SK-N-SH (cell line): ENCODE data around the gene SLC35A2.

ENCODE experiments used
- EZH2phosphoT487 ChIP-seq: fragments of 200-600 bp; sonication (generic); IDR thresholded peaks from 2 replicates; pipeline ENCODE4 v1.6.1; 2017; ENCODE audit warnings: low read depth, mixed run types, mild to moderate bottlenecking, antibody characterized with exemption, moderate library complexity, borderline replicate concordance
- RAD21 ChIP-seq: IDR thresholded peaks from 2 replicates; pipeline ENCODE4 v1.6.1; 2012; ENCODE audit warnings: mild to moderate bottlenecking, low read length
- SMC3 ChIP-seq: IDR thresholded peaks from 2 replicates; pipeline ENCODE4 v1.6.1; 2012; ENCODE audit warnings: low read depth, low read length, improper control_type of control experiment
- TAF1 ChIP-seq: IDR thresholded peaks from 2 replicates; pipeline ENCODE4 v1.6.1; 2012; ENCODE audit warnings: low read depth, mild to moderate bottlenecking, low read length, moderate library complexity, borderline replicate concordance
- TF ChIP-seq, protein P1 (sequence below): fragments of 200-600 bp; sonication (generic); IDR thresholded peaks from 2 replicates; pipeline ENCODE4 v1.6.1; 2017; ENCODE audit warnings: antibody characterized with exemption, mild to moderate bottlenecking, moderate library complexity
- TF ChIP-seq, protein P2 (sequence below): IDR thresholded peaks from 2 replicates; pipeline ENCODE4; 2012
- TF ChIP-seq, protein P3 (sequence below): IDR thresholded peaks from 2 replicates; pipeline ENCODE4 v1.4.0; 2012; ENCODE audit warnings: low read depth, borderline replicate concordance

DNA sequence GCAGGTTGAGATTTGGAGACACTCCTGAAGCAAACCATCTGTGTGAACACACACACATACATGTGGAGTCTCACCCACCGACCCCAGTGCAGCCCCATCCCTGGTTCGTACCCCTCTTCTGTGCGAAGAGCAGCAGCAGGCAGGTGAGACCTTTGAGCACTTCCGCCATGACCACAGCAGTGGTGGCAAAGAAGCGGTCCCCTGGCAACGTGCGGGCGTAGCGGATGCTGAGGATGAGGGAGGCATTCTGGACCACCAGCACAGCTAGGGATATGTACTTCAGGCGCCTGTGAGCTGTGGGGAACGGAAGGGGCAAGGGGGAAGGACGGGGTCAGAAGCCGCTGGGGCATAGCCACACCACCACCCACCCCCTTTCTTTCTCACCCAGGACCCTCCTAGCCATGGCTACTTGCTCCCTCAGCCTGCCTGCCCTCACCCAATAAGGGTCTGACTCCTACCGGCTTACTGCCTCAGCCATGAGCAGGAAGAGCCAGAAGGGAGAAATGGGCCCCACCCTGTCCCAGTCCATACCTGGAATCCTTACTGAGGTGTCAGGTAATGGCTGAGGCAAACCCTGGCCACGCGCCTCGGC is 1.6 kb downstream of the SLC35A2 start:
- TF ChIP-seq TAF1 = no peak
- TF ChIP-seq, protein P1, sequence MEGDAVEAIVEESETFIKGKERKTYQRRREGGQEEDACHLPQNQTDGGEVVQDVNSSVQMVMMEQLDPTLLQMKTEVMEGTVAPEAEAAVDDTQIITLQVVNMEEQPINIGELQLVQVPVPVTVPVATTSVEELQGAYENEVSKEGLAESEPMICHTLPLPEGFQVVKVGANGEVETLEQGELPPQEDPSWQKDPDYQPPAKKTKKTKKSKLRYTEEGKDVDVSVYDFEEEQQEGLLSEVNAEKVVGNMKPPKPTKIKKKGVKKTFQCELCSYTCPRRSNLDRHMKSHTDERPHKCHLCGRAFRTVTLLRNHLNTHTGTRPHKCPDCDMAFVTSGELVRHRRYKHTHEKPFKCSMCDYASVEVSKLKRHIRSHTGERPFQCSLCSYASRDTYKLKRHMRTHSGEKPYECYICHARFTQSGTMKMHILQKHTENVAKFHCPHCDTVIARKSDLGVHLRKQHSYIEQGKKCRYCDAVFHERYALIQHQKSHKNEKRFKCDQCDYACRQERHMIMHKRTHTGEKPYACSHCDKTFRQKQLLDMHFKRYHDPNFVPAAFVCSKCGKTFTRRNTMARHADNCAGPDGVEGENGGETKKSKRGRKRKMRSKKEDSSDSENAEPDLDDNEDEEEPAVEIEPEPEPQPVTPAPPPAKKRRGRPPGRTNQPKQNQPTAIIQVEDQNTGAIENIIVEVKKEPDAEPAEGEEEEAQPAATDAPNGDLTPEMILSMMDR = no peak
- TF ChIP-seq, protein P2, sequence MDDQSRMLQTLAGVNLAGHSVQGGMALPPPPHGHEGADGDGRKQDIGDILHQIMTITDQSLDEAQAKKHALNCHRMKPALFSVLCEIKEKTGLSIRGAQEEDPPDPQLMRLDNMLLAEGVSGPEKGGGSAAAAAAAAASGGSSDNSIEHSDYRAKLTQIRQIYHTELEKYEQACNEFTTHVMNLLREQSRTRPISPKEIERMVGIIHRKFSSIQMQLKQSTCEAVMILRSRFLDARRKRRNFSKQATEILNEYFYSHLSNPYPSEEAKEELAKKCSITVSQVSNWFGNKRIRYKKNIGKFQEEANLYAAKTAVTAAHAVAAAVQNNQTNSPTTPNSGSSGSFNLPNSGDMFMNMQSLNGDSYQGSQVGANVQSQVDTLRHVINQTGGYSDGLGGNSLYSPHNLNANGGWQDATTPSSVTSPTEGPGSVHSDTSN = no peak
- TF ChIP-seq, protein P3, sequence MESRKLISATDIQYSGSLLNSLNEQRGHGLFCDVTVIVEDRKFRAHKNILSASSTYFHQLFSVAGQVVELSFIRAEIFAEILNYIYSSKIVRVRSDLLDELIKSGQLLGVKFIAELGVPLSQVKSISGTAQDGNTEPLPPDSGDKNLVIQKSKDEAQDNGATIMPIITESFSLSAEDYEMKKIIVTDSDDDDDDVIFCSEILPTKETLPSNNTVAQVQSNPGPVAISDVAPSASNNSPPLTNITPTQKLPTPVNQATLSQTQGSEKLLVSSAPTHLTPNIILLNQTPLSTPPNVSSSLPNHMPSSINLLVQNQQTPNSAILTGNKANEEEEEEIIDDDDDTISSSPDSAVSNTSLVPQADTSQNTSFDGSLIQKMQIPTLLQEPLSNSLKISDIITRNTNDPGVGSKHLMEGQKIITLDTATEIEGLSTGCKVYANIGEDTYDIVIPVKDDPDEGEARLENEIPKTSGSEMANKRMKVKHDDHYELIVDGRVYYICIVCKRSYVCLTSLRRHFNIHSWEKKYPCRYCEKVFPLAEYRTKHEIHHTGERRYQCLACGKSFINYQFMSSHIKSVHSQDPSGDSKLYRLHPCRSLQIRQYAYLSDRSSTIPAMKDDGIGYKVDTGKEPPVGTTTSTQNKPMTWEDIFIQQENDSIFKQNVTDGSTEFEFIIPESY = no peak
- no peak for TF ChIP-seq RAD21
- no peak for TF ChIP-seq SMC3
- TF ChIP-seq EZH2phosphoT487 = no peak
